DMS53 treated with DMSO at 0.1 percent for 48 hours (cell line): ENCODE measurements around the gene ZBED1.
"Not testable (repeated sequence)": the region's sequence is repeated elsewhere in the genome, so short reads cannot be mapped to it uniquely, and the experiment has no call there.

Experiments
- DNase-seq: peaks from one replicate; lab custom pipeline; 2025; ENCODE audit not compliant: unreplicated experiment; lab: John Stamatoyannopoulos, UW

ZBED1 gene

DNA sequence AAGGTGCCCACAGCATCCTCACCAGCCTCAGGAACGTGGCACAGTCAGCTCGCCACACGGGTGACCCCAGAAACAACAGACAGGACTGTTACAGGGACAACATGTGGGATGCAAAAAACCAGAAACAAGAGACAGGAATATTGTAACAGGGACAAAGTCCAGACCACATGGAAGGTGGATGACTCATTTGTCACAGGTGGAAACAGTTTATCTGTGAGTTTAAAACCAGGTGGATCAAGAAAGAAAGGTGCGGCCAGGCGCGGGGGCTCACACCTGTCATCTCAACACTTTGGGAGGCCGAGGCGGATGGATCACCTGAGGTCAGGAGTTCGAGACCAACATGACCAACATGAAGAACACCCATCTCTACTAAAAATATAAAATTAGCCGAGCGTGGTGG is 23.5 kb downstream of the ZBED1 start:
- DNase-seq, result not testable (repeated sequence)

DNA sequence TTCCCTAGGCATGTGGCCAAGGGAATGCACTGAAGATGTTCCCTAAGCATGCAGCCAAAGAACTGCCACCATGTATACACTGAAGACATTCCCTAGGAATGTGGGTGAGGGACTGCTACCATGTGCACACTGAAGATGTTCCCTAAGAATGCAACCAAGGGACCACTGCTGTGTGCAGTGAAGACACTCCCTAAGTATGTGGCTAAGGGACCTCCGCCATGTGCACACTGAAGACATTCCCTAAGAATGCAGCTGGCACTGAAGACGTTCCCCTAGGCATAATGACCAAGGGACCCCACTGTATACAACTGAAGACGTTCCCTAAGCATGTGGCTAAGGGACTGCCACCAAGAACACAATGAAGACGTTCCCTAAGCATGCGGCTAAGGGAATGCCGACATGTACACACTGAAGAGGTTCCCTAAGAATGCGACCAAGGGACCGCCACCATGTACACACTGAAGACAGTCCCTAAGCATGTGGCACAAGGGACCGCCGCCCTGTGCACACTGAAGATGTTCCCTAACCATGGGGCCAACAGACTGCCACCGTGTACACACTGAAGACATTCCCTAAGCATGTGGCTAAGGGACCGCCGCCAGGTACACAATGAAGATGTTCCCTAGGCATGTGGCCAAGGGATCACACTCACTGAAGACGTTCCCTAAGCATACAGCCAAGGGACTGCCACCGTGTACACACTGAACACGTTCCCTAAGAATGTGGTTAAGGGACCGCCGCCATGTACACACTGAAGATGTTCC is 25.6 kb downstream of the ZBED1 start:
- no peak for DNase-seq

DNA sequence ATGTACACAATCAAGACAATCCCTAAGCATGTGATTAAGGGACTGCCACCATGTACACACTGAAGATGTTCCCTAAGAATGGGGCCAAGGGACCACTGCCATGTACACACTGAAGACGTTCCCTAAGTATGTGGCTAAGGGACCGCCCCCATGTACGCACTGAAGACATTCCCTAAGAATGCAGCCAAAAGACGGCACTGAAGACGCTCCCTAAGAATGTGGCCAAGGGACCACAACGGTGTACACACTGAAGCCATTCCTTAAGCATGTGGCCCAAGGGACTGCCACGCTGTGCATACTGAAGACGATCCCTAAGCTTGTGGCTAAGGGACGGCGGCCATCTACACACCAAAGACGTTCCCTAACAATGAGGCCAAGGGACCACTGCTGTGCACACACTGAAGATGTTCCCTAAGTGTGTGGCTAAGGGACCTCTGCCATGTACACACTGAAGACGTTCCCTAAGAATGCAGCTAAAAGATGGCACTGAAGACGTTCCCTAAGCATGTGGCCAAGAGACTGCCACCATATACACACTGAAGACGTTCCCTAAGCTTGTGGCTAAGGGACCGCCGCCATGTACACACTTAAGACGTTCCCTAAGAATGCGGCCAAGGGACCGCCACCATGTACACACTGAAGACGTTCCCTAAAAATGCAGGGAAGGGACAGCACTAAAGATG is 26.4 kb downstream of the ZBED1 start:
- DNase-seq, result no peak

DNA sequence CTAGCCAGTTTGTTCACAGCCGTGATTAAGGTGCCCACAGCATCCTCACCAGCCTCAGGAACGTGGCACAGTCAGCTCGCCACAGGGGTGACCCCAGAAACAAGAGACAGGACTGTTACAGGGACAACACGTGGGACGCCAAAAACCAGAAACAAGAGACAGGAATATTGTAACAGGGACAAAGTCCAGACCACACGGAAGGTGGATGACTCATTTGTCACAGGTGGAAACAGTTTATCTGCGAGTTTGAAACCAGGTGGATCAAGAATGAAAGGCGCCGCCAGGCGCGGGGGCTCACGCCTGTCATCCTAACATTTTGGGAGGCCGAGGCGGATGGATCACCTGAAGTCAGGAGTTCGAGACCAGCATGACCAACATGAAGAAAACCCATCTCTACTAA is 27.7 kb downstream of the ZBED1 start:
- DNase-seq, result not testable (repeated sequence)

DNA sequence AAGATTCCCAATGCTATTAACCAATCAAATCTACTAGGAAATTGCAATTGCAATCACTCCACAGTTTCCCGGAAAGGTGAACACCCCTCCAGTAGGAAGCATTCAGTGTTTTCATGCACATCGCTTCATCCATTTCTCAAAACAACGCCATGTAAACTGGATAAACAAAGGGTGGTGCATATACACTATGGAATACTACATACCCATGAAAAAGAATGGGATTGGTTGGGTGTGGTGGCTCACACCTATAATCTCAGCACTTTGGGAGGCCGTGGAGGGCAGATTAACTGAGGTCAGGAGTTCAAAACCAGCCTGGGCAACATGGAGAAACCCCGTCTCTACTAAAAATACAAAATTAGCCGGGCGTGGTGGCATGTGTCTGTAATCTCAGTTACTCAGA is 29.1 kb downstream of the ZBED1 start:
- DNase-seq, result no peak

DNA sequence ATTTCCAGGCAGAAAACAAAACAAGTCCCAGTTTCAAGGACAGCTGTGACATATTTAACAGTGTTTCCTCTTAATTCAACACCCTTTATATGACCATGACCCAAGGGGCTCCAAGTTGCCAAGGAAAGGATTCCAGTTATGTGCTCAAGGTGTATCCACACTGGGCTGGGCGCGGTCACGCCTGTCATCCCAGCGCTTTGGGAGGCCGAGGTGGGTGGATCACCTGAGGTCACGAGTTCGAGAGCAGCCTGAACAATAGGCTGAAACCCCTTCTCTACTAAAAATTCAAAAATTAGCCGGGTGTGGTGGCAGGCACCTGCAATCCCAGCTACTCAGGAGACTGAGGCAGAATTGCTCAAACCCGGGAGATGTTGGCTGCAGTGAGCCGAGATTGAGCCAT is 29.6 kb downstream of the ZBED1 start:
- DNase-seq, result not testable (repeated sequence)

DNA sequence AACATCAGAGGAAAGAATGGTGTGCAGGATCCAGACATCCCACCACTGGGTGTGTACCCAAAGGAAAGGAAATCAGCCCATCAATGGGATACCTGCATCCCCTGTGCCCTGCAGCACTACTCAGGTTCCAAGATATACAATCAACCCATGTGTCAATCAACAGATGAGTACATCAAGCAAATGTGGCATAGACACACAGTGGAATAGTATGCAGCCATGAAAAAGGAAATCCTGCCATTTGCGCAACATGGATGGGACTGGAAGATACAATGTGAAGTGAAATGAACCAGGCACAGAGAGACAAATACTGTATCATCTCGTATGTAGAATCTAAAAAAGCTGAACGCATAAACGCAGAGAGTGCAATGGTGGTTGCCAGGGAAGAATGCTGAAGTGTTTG is 30.9 kb downstream of the ZBED1 start:
- not testable (repeated sequence) for DNase-seq

DNA sequence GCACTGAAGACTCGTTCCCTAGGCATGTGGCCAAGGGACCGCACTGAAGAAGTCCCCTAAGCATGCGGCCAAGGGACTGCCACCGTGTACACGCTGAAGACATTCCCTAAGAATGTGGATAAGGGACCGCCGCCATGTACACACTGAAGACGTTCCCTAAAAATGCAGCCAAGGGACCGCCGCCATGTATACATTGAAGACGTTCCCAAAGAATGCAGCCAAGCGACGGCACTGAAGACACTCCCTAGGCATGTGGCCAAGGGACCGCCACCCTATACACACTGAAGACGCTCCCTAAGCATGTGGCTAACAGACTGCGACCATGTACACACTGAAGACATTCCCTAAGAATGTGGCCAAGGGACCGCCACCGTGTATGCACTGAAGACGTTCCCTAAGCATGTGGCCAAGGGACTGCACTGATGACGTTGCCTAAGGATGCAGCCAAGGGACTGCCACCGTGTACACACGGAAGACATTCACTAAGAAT is 31.5 kb downstream of the ZBED1 start:
- DNase-seq, result no peak

DNA sequence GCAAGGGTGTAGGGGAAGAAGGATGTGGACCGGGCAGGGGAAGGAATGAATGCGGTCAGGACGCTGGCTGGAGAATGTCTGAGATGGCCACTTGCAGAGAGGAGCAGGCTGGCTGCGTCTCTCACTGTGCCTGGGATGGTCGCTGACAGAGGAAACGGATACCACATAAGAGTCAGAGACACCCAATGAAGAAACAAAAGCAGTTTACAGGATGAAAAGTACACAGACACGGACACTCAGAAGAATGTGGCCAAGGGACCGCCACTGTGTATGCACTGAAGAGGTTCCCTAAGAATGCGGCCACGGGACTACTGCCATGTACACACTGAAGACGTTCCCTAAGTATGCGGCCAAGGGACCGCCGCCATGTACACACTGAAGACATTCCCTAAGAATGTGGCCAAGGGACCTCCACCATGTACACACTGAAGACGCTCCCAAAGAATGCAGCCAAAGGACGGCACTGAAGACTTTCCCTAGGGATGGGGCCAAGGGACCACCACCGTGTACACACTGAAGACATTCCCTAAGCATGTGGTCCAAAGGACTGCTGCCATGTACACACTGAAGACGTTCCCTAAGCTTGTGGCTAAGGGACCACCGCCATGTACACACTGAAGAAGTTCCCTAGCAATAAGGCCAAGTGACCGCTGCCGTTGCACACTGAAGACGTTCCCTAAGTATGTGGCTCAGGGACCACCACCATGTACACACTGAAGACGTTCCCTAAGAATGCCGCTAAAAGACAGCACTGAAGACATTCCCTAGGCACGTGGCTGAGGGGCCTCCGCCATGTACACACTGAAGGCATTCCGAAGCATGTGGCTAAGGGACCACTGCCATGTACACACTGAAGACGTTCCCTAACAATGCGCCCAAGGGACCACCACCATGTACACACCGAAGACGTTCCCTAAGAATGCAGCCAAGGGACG is 32.2 kb downstream of the ZBED1 start:
- no peak for DNase-seq

DNA sequence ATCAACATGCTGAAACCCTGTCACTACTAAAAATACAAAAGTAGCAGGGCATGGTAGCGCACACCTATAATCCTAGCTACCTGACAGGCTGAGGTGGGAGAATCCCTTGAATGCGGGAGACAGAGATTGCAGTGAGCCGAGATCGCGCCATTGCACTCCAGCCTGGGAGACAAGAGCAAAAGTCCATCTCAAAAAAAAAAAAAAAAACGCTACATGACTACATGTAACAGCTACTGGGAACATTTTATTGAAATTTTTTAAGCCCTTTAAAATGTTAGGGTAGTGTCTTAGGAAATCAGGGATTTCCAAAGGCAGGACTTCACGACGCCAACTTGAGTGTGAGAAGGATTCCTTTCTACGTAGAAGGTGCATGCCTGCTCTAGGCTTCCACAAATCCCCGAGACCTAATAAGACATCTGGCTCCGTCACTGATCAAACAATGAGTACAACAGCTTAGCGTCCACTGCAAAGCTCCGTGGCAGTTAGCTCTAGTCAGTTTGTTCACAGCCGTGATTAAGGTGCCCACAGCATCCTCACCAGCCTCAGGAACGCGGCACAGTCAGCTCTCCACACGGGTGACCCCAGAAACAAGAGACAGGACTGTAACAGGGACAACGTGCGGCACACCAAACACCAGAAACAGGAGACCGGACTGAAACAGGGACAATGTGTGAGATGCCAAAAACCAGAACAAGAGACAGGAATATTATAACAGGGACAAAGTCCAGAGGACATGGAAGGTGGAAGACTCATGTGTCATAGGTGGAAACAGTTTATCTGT is 33.7 kb downstream of the ZBED1 start:
- DNase-seq, result no peak

DNA sequence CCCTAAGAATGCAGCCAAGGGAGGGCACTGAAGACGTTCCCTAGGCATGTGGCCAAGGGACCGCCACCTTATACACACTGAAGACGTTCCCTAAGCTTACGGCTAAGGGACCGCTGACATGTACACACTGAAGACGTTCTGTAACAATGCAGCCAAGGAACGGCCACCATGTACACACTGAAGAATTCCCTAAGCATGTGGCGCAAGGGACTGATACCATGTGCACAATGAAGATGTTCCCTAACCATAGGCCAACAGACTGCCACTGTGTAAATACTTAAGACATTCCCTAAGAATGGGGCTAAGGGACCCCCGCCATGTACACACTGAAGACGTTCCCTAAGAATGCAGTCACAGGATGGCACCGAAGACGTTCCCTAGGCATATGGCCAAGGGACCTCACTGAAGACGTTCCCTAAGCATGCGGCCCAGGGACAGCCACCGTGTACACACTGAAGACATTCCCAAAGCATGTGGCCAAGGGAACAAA is 36.1 kb downstream of the ZBED1 start:
- DNase-seq, result no peak

DNA sequence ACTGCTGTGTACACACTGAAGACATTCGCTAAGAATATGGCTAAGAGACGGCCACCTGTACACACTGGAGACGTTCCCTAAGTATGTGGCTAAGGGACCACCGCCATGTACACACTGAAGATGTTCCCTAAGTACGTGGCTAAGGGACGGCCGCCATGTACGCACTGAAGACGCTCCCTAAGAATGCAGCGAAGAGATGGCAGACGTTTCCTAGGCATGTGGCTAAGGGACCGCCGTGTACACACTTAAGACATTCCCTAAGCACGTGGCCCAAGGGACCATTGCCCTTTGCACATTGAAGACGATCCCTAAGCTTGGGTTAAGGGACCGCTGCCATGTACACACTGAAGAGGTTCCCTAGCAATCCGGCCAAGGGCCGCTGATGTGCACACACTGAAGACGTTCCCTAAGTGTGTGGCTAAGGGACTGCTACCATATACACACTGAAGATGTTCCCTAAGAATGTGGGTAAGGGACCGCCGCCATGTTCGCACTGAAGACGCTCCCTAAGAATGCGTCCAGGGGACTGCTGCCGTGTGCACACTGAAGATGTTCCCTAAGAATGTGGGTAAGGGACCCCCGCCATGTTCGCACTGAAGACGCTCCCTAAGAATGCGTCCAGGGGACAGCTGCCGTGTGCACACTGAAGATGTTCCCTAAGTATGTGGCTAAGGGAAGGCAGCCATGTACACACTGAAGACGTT is 36.7 kb downstream of the ZBED1 start:
- DNase-seq, result no peak

DNA sequence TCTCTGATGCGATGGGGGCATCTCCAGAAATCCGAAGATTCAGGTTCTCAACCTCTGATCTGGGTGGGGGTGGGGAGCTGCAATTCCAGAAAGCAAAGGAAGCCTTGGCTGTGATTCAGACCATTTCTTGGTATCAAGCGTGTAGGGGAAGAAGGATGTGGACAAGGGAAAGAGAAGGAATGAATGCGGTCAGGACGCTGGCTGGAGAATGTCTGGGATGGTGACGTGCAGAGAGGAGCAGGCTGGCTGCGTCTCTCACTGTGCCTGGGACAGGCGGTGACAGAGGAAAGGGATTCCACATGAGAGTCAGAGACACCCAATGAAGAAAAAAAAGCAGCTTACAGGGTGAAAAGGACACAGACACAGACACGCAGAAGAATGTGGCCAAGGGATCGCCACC is 37.3 kb downstream of the ZBED1 start:
- DNase-seq, result not testable (repeated sequence)

DNA sequence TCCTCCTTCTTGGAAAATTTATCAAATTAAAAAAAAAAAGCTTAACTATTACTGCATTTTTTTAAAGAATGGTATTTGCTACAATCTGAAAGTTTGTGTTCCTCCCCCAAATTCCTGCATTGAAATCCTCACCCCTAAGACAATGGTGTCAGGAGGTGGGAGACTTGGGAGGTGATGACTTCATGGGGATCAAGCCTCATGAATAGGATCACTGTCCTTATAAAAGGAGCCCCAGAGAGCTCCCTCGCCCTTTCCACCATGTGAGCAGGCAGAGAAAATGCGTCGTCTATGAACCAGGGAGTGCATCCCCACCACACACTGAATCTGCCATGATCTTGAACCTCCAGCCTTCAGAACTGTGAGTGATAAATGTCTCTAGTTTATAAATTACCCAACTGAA is 38.0 kb downstream of the ZBED1 start:
- DNase-seq, result no peak

DNA sequence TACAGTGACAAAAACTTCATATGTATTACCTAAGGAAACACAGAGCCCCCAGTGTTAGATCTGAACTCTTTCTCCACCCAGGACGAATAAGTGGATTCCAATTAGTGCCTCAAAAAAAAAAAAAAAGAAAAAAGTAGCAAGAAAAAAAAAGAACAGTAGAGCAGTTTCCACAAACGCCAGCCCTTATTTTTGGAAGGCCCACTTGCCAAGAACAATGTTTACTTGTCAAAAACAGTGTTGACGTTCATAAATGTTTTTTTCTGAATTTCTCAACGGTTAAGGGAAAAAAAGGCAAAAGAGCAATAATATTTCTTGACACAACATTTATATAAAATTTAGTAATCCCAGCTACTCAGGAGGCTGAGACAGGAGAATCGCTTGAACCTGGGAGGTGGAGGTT is 38.7 kb downstream of the ZBED1 start:
- no peak for DNase-seq

DNA sequence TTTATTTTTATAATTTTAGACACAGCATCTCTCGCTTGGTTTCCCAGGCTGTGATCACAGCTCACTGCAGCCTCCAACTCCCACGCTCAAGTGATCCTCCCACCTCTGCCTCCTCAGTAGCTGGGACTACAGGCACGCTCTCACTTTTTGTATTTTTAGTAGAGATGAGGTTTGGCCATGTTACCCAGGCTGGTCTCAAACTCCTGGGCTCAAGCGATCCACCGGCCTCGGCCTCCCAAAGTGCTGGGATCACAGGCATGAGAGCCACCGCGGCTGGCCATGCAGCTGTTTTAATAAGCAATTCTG is 39.1 kb downstream of the ZBED1 start:
- DNase-seq, result no peak

DNA sequence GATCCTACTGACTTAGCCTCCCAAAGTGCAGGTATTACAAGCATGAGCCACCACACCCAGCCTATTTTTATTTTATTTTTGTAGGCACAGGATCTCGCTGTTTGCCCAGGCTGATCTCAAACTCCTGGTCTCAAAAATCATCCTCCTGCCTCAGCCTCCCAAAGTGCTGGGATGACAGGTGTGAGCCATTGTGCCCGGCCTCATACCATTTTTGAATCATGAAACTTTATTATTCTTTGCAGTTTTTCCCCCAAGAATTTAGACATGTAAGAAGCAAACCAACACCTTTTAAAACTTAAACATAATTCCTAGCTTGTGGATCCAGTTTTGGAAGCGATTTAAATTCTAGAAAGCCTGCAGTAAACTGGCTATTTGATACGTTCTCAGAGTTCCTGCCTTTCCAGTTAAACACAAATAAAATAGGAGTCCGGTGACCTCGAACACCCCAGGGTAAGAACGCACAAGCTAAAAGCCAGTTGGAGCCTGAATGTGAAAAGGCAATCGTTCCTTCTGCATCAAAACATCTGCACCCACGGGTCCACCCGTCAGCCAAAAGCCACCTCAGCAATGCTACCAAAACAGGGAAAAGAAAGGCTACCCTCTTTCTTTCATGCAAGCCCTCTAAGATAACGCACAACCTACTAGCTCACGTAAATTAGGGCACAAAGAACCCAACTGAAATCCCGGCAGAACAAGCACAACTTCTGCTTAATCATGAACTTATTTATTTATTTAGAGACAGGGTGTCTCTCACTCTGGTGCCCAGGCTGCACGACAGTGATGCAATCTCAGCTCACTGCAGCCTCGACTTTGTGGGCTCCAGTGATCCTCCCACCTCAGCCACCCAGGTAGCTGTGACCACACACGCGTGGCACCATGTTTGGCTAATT is 39.7 kb downstream of the ZBED1 start:
- DNase-seq, result not testable (repeated sequence)

DNA sequence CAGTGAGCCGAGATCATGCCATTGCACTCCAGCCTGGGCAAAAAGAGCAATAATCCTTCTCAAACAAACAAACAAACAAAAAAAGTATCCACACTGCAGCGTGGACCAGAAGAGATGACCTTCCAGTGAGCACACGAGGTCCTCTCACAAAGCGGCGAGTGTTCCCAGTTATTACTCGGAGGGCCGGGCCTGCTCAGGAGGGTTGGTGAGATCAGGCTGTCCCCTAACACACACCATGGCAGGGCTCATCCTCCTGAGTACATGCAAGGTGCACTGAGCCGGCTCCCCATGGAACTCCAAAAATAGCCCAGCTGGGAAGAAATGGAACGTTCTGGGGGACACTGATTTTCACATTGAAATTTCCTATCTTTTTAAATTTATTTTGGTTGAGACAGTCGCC is 40.7 kb downstream of the ZBED1 start:
- not testable (repeated sequence) for DNase-seq

DNA sequence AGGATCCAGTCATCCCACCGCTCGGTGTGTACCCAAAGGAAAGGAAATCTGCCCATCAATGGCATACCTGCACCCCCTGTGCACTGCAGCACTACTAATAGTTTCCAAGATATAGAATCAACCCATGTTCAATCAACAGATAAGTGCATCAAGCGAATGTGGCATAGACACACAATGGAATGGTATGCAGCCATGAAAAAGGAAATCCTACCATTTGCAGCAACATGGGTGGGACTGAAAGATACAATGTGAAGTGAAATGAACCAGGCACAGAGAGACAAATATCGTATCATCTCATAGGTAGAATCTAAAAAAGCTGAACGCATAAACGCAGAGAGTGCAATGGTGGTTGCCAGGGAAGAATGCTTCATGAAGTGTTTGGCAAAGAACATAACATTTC is 42.5 kb downstream of the ZBED1 start:
- no peak for DNase-seq
